ENCODE measurements around the gene POM121.
"Not testable (repeated sequence)": the region's sequence is repeated elsewhere in the genome, so short reads cannot be mapped to it uniquely, and the experiment has no call there.

Gene POM121

GRCh38 chr7:72995484-72995883 is 70.6 kb downstream of the POM121 start:
- DNase-seq (ENCODE audit: low read depth in 2 of 3, low spot score in 1 of 3) = not testable (repeated sequence)

GRCh38 chr7:72997447-72997846 is 72.6 kb downstream of the POM121 start:
- not testable (repeated sequence) for DNase-seq (ENCODE audit: low read depth in 2 of 3, low spot score in 1 of 3)

GRCh38 chr7:72997887-72998468 is 73.1 kb downstream of the POM121 start:
- DNase-seq (ENCODE audit: low read depth in 2 of 3, low spot score in 1 of 3) = not testable (repeated sequence)
